Stimulated activated CD4-positive, alpha-beta T cell treated with anti-CD3 and anti-CD28 coated beads, TNF-alpha, amount 100 ng/mL, for 4 hours (primary cell): ENCODE data around the gene DDOST.
"Not testable (repeated sequence)": the region's sequence is repeated elsewhere in the genome, so short reads cannot be mapped to it uniquely, and the experiment has no call there.

Source experiments
- DNase-seq, 3 experiments: peaks; one replicate each; pipeline ENCODE4 v3.0.0-alpha.2; 2020; ENCODE audit warnings: low read depth in 3 of 3

Gene DDOST

DNA sequence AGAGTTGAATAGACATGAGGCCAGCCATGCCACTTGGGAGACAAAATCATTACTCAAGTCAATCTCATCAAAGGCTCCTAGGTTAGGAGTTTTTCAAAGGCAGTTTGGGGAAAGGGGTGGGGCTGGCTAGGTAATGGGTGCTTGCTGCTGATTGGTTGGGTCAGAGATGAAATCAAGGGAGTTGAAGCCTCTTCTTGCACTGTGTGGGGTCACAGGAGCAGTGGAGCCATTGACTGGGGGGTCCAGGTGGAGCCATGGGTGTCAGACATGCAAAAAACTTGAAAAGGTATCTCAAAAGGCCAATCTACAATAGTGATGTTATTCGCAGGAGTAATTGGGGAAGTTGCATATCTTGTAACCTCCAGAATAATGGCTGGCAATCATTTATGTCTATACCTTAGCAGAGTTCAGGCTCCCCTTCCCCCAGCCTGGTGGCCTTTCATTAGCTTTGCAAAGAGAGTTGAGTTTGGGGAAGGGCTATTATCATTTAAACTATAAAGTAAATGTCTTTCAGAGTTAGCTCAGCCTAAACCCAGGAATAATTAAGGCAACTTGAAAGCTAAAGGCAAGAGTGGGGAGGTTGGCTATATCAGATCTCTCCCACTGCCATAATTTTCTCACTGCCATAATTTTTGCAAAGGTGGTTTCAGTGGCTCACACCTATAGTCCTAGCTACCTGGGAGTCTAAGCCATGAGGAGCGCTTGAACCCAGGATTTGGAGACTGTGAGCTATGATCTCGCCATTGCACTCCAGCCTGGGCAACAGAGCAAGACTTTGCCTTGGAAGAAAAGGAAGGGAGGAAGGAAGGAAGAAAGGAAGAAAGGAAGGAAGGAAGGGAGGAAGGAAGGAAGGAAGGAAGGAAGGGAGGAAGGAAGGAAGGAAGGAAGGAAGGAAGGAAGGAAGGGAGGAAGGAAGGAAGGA, 35.7 kb downstream of the DDOST start:
- DNase-seq = no peak

GRCh38 chr1:20624709-20625108, 36.5 kb downstream of the DDOST start:
- no peak for DNase-seq

GRCh38 chr1:20621012-20621411, 40.2 kb downstream of the DDOST start:
- no peak for DNase-seq

DNA sequence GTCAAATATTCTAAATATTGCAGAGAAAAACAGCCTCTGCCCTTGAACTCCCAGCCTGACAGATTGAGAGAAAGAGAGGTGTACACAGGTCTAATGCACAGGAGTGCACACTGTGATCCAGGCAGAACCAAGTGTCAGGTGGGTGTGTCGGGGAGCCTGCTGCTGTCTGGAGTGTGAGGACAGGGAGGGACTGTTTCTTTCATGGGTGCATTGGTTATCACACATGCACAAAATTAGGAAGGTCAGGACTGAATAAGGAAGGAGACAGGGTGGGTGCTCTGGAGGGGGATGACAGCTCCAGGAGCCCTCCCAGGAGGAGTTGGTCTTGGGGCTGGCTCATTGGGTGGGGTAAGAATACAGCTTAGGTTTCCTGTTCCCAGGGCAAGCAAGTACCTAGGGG, 41.2 kb downstream of the DDOST start:
- no peak for DNase-seq

- DNase-seq = no peak
Measured at GRCh38 chr1:20618550-20618949, 42.6 kb downstream of the DDOST start.

DNA sequence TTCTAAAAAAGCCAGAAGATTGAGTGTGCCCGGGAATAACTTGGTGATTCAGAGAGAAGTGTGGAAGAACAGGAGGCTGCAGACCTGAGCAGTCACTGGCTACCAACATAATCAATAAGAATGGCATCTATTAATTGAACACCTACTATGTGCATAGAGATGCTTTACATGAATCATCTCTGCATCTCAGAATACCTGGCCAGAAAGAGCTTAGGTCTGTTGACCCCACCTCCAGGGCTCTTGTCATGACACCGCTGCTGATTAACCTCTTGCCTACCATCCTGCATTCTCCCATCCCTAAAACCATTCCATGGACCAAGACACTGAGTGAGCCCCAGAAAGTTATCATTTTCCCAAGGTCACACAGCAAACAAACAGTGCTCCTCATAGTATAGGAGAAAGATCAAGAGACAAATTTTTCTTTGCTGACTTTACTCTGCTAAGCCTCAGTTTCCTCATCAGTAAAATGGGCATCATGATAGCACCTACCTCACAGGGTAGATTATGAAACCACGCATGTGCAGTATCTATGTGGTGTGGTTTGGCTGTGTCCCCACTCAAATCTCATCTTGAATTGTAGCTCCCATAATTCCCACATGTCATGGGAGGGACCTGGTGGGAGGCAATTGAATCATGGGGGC, 44.2 kb downstream of the DDOST start:
- DNase-seq = no peak

- DNase-seq = no peak
Measured at GRCh38 chr1:20615946-20616846, 45.0 kb downstream of the DDOST start.

DNA sequence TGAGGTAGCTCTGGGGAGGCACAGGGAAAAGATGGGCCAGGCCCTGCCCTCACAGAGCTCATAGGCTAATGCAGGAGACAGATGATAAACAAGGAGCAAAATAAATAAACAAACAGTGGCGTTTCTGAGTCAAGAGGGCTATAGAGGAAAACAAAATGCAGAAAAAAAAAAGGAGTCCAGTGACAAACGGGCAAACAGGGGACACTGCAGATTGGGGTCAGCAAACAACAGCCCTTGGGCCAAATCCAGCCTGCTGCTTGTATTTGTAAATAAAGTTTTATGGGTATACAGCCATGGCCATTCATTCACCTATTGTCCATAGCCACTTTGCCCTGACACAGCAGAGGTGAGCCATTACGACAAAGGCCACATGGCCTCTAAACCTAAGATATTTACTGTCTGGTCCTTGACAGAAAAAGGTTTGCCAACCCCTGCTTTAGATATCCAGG, 47.0 kb downstream of the DDOST start:
- no peak for DNase-seq

GRCh38 chr1:20612221-20612746, 48.9 kb downstream of the DDOST start:
- DNase-seq = no peak

DNA sequence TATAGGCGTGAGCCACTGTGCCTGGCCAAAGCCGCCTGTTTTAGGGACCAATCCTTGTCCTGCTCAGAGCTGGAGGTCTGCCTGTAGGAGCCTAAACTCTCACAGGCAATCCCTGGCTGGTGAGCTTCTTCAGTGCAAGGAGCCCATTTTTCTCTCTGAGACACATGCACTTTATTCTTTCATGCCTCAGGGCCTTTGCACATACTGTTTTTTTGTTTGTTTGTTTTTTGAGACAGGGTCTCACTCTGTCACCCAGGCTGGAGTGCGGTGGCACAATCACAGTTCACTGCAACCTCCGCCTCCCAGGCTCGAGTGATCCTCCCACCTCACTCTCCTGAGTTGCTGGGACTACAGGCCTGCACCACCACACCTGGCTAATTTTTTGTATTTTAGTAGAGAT, 49.5 kb downstream of the DDOST start:
- DNase-seq = no peak

DNA sequence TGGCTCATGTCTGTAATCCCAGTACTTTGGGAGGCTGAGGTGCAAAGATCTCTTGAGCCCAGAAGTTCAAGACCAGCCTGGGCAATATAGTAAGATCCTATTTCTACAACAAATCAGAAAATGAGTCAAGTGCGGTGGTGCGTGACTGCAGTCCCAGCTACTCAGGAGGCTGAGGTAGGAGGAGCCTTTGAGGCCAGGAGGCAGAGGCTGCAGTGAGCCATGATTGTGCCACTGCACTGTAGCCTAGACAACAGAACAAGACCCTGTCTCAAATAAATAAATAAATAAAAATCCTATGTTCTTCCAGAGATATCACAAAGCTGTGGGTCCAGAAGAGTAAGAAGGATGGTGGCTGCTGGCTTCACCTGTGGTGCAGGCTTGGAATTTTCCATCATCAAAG, 50.2 kb downstream of the DDOST start:
- DNase-seq = no peak

- DNase-seq = no peak
Measured at GRCh38 chr1:20609541-20609940, 51.6 kb downstream of the DDOST start.

GRCh38 chr1:20606801-20607570, 54.2 kb downstream of the DDOST start:
- DNase-seq = not testable (repeated sequence)

GRCh38 chr1:20604678-20605077, 56.5 kb downstream of the DDOST start:
- DNase-seq = no peak

- DNase-seq = no peak
Measured at GRCh38 chr1:20603504-20604464, 57.4 kb downstream of the DDOST start.

DNA sequence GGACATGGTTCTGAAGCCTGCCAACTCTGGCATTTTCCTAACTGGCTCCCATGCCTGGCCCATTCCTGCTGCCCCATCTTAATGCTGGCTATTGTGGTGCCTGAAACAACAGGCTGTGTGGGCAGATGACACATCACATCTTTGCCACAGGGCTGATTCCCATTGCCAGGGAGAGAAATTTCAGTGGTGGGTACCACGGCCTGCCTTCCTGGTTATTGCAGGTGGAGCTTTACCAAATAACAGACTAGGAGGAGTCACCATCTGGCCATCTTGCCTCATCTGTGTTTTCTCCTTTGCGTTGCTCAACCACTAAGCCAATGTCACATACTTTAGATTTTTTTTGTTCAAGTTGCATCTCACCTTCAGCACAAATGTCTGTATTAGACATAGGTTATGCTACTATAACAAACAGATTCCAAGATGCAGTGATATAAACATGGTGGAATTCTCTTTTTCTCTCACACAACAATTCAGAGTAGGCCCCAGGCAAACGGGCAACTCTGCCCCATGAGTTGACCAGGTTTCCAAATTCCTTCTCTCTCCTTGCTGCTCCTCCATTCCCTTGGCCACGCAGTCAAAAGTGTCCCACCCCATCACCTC, 58.2 kb downstream of the DDOST start:
- DNase-seq = no peak
